SK-N-SH (cell line): ENCODE results near the gene CSRNP2. TPM values are rescaled to one million over a fixed set of nuclear protein-coding genes. Genes with fewer than 3 reads are reported as not detected.

Experiments
- CTCF ChIA-PET: fragments of 300-600, 350-600 bp; formaldehyde crosslinking; extraction: SDS; loops from one replicate; lab custom pipeline; 2021; lab: Yijun Ruan, JAX
- POLR2A ChIA-PET: fragments of 350-600 bp; sonication (Branson Sonifier 250); formaldehyde crosslinking; extraction: SDS; loops from one replicate; lab custom pipeline; 2020; ENCODE audit warnings: antibody characterized with exemption, inconsistent platforms; lab: Yijun Ruan, JAX
- DNase-seq: peaks from one replicate; pipeline ENCODE4 v3.0.0; 2012
- H2AFZ ChIP-seq: fragments of 200-600 bp; sonication (generic); 2 replicates; pipeline ENCODE4 v1.8.1; 2016; ENCODE audit warnings: antibody characterized with exemption, mild to moderate bottlenecking, low read depth
- H3F3A ChIP-seq: fragments of 200-600 bp; sonication (generic); replicated peaks from 2 replicates; pipeline ENCODE3; 2016; ENCODE audit warnings: antibody characterized with exemption, mild to moderate bottlenecking; ENCODE audit not compliant: insufficient read depth
- H3K27ac ChIP-seq, 2 experiments: fragments of 200-500 bp in 1 of 2; fragments of 200-600 bp in 1 of 2; sonication (Bioruptor generic) in 1 of 2; sonication (generic), shearing (Covaris generic) in 1 of 2; 2 replicates each; pipeline versions ENCODE4 v1.5.1 to v1.6.1; 2014 to 2016; ENCODE audit warnings: low read depth in 2 of 2, inconsistent platforms in 1 of 2, low read length in 1 of 2, mild to moderate bottlenecking in 1 of 2, mixed read lengths in 1 of 2
- H3K27me3 ChIP-seq: fragments of 200-600 bp; sonication (generic), shearing (Covaris generic); 2 replicates; pipeline ENCODE4 v1.6.1; 2016; ENCODE audit warnings: mixed run types; ENCODE audit not compliant: insufficient read depth
- H3K36me3 ChIP-seq, 2 experiments: fragments of 200-500 bp in 1 of 2; fragments of 200-600 bp in 1 of 2; sonication (Bioruptor generic) in 1 of 2; sonication (generic) in 1 of 2; replicated peaks in 1 of 2; 2 replicates each; pipeline versions ENCODE3 to v1.5.1; 2014 to 2016; ENCODE audit warnings: low read length in 1 of 2, mild to moderate bottlenecking in 1 of 2; ENCODE audit not compliant: insufficient read depth in 2 of 2, control insufficient read depth in 1 of 2
- H3K4me1 ChIP-seq, 2 experiments: fragments of 200-500 bp in 1 of 2; fragments of 200-600 bp in 1 of 2; sonication (Bioruptor generic) in 1 of 2; sonication (generic), shearing (Covaris generic) in 1 of 2; 2 replicates each; pipeline versions ENCODE4 v1.5.1 to v1.6.1; 2014 to 2016; ENCODE audit warnings: low read depth in 1 of 2, low read length in 1 of 2, mixed run types in 1 of 2; ENCODE audit not compliant: insufficient read depth in 2 of 2, control insufficient read depth in 1 of 2
- H3K4me2 ChIP-seq: fragments of 200-600 bp; sonication (generic), shearing (Covaris generic); 2 replicates; pipeline ENCODE4 v1.6.1; 2017; ENCODE audit warnings: mixed run types
- H3K4me3 ChIP-seq, 2 experiments: fragments of 200-500 bp in 1 of 2; fragments of 200-600 bp in 1 of 2; sonication (Bioruptor generic) in 1 of 2; sonication (generic), shearing (Covaris generic) in 1 of 2; 2 replicates each; pipeline versions ENCODE4 v1.5.1 to v1.8.1; 2014 to 2016; ENCODE audit warnings: low read depth in 2 of 2, inconsistent platforms in 1 of 2, low read length in 1 of 2, mild to moderate bottlenecking in 1 of 2, mixed read lengths in 1 of 2, moderate library complexity in 1 of 2
- H3K79me2 ChIP-seq: fragments of 200-600 bp; sonication (generic); 2 replicates; pipeline ENCODE4 v1.8.1; 2017; ENCODE audit warnings: mild to moderate bottlenecking; ENCODE audit not compliant: insufficient read depth
- H3K9ac ChIP-seq: fragments of 200-600 bp; sonication (generic); 2 replicates; pipeline ENCODE4 v1.6.1; 2017; ENCODE audit warnings: mixed run types
- H3K9me2 ChIP-seq: fragments of 200-600 bp; sonication (generic); 2 replicates; pipeline ENCODE4 v1.6.1; 2017; ENCODE audit warnings: mixed run types
- H3K9me3 ChIP-seq: fragments of 200-600 bp; sonication (generic); 2 replicates; pipeline ENCODE4 v1.6.1; 2017; ENCODE audit warnings: mixed run types, mild to moderate bottlenecking, moderate library complexity
- H4K20me1 ChIP-seq: fragments of 200-600 bp; sonication (generic); 2 replicates; pipeline ENCODE4 v1.6.1; 2017; ENCODE audit warnings: mild to moderate bottlenecking, mixed run types; ENCODE audit not compliant: insufficient read depth
- CHD2 ChIP-seq: fragments of 150-350 bp; IDR thresholded peaks from 2 replicates; pipeline ENCODE4 v1.6.1; 2018; ENCODE audit warnings: low read length; ENCODE audit not compliant: partially characterized antibody
- EZH2phosphoT487 ChIP-seq: fragments of 200-600 bp; sonication (generic); IDR thresholded peaks from 2 replicates; pipeline ENCODE4 v1.6.1; 2017; ENCODE audit warnings: low read depth, mixed run types, mild to moderate bottlenecking, antibody characterized with exemption, moderate library complexity, borderline replicate concordance
- GABPA ChIP-seq: IDR thresholded peaks from 2 replicates; pipeline ENCODE4 v1.4.0; 2012; ENCODE audit warnings: low read depth, mild to moderate bottlenecking
- GATA2 ChIP-seq: sonication (generic); formaldehyde crosslinking; IDR thresholded peaks from 2 replicates; pipeline ENCODE4 v1.5.0; 2020; ENCODE audit warnings: mild to moderate bottlenecking, missing genetic modification reagents
- MEF2A ChIP-seq: IDR thresholded peaks from 2 replicates; pipeline ENCODE4 v1.4.0; 2012; ENCODE audit warnings: low read depth, borderline replicate concordance
- NRF1 ChIP-seq: IDR thresholded peaks from 2 replicates; pipeline ENCODE4 v1.6.1; 2012; ENCODE audit warnings: low read depth, mild to moderate bottlenecking, low read length
- RCOR1 ChIP-seq: fragments of 150-350 bp; IDR thresholded peaks from 2 replicates; pipeline ENCODE4 v1.6.1; 2017; ENCODE audit warnings: antibody characterized with exemption, low read length
- RXRA ChIP-seq: IDR thresholded peaks from 2 replicates; pipeline ENCODE4 v1.4.0; 2012; ENCODE audit warnings: low read depth, mild to moderate bottlenecking, borderline replicate concordance
- SIN3A ChIP-seq: IDR thresholded peaks from 2 replicates; pipeline ENCODE4 v1.6.1; 2012; ENCODE audit warnings: low read depth, mild to moderate bottlenecking, low read length, moderate library complexity, borderline replicate concordance
- SMC3 ChIP-seq: IDR thresholded peaks from 2 replicates; pipeline ENCODE4 v1.6.1; 2012; ENCODE audit warnings: low read depth, low read length, improper control_type of control experiment
- TCF12 ChIP-seq: IDR thresholded peaks from 2 replicates; pipeline ENCODE4 v1.4.0; 2012
- YY1 ChIP-seq: IDR thresholded peaks from 2 replicates; pipeline ENCODE4 v1.4.0; 2012; ENCODE audit warnings: low read depth, mild to moderate bottlenecking
- WGBS: methylation state at CpG from one replicate; pipeline ENCODE4 v1.1.6; 2017; ENCODE audit warnings: low lambda C conversion rate; 5-methylcytosine and 5-hydroxymethylcytosine counted together
- polyA plus RNA-seq, 3 experiments: library from polyadenylated mRNA; depleted of rRNA; stranded (reverse); fragments of >200 nt; gene quantifications; 2 replicates each; pipeline ENCODE4 v1.2.3, GENCODE V29; 2012
- TF ChIP-seq, protein P1 (sequence below): IDR thresholded peaks from 2 replicates; pipeline ENCODE4 v1.4.0; 2012; ENCODE audit warnings: low read depth, borderline replicate concordance
- TF ChIP-seq, protein P2 (sequence below): IDR thresholded peaks from 2 replicates; pipeline ENCODE4 v1.4.0; 2012; ENCODE audit warnings: low read depth, borderline replicate concordance
- TF ChIP-seq, protein P3 (sequence below): IDR thresholded peaks from 2 replicates; pipeline ENCODE4; 2012
- TF ChIP-seq, protein P4 (sequence below): fragments of 200-600 bp; sonication (generic); IDR thresholded peaks from 2 replicates; pipeline ENCODE4 v1.6.1; 2017; ENCODE audit warnings: antibody characterized with exemption, mild to moderate bottlenecking, moderate library complexity

CSRNP2 gene
- polyA plus RNA-seq, 1 of the 3 experiments (the other 2 are of a cell fraction) = 18.7 TPM

DNA sequence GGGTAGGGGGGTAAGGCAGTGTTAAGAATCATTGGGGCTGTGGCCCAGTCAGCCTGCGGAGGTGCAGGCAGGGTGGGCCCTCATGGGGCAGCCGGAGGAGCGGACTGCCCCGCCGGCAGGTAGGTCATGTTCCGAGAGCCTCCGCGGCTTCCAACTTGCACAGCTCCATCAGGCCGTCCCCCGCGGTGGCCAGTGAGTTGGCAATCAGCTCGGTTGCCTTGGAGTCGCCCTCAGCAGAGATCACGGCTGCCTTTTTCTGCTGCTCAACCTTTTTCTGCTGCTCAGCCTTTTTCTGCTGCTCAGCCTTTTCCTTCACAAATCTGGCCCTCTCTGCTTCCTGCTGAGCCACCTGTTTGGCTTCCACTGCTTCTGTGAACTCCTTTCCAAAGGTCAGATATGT lies 41.1 kb upstream of the CSRNP2 start:
- POLR2A ChIA-PET = no interaction called here

DNA sequence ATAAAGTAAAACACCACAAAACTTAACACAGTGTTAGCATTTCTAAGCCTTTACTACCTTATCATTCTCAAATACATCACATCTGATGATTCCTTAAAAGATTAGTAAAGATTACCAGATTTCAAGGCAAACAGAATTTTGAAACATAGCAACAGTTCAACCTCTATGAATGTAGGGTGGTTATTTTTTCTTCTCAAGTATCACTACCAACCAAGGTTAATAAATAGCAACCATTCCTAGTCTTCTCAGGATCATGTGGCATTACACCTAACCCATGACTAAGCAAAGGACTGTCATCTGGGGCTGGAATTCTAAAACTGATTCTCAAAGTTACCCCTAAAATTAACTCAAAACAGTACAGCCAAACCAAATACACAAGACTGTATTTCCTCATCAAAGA lies 39.4 kb upstream of the CSRNP2 start:
- TF ChIP-seq, protein P1, sequence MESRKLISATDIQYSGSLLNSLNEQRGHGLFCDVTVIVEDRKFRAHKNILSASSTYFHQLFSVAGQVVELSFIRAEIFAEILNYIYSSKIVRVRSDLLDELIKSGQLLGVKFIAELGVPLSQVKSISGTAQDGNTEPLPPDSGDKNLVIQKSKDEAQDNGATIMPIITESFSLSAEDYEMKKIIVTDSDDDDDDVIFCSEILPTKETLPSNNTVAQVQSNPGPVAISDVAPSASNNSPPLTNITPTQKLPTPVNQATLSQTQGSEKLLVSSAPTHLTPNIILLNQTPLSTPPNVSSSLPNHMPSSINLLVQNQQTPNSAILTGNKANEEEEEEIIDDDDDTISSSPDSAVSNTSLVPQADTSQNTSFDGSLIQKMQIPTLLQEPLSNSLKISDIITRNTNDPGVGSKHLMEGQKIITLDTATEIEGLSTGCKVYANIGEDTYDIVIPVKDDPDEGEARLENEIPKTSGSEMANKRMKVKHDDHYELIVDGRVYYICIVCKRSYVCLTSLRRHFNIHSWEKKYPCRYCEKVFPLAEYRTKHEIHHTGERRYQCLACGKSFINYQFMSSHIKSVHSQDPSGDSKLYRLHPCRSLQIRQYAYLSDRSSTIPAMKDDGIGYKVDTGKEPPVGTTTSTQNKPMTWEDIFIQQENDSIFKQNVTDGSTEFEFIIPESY = no peak
- TF ChIP-seq RXRA (no peak), RCOR1 (no peak), SIN3A (no peak), GABPA (no peak), EZH2phosphoT487 (no peak), TCF12 (no peak), MEF2A (no peak), YY1 (no peak), CHD2 (no peak), SMC3 (no peak)
- TF ChIP-seq, protein P2, sequence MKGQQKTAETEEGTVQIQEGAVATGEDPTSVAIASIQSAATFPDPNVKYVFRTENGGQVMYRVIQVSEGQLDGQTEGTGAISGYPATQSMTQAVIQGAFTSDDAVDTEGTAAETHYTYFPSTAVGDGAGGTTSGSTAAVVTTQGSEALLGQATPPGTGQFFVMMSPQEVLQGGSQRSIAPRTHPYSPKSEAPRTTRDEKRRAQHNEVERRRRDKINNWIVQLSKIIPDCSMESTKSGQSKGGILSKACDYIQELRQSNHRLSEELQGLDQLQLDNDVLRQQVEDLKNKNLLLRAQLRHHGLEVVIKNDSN = no peak
- TF ChIP-seq, protein P3, sequence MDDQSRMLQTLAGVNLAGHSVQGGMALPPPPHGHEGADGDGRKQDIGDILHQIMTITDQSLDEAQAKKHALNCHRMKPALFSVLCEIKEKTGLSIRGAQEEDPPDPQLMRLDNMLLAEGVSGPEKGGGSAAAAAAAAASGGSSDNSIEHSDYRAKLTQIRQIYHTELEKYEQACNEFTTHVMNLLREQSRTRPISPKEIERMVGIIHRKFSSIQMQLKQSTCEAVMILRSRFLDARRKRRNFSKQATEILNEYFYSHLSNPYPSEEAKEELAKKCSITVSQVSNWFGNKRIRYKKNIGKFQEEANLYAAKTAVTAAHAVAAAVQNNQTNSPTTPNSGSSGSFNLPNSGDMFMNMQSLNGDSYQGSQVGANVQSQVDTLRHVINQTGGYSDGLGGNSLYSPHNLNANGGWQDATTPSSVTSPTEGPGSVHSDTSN = no peak
- TF ChIP-seq, protein P4, sequence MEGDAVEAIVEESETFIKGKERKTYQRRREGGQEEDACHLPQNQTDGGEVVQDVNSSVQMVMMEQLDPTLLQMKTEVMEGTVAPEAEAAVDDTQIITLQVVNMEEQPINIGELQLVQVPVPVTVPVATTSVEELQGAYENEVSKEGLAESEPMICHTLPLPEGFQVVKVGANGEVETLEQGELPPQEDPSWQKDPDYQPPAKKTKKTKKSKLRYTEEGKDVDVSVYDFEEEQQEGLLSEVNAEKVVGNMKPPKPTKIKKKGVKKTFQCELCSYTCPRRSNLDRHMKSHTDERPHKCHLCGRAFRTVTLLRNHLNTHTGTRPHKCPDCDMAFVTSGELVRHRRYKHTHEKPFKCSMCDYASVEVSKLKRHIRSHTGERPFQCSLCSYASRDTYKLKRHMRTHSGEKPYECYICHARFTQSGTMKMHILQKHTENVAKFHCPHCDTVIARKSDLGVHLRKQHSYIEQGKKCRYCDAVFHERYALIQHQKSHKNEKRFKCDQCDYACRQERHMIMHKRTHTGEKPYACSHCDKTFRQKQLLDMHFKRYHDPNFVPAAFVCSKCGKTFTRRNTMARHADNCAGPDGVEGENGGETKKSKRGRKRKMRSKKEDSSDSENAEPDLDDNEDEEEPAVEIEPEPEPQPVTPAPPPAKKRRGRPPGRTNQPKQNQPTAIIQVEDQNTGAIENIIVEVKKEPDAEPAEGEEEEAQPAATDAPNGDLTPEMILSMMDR = no peak
- no peaks in the 10 kb centered on the region for H3K9me3 ChIP-seq
- H3K9ac ChIP-seq = no peak overlapping the region
- no peaks in the 10 kb centered on the region for H3K9me2 ChIP-seq
- DNase-seq = no peak
- H3K4me2 ChIP-seq = no peak overlapping the region
- peaks cover 0 to 9% of the 10 kb centered on the region in 2 experiments; a peak in 2 of 4 replicates for H3K4me1 ChIP-seq
- H3F3A ChIP-seq = peaks cover 16% of the 10 kb centered on the region
- no peak overlapping the region for H3K27ac ChIP-seq
- ChIA-PET CTCF (no interaction called here), POLR2A (no interaction called here)
- peaks cover 3 to 14% of the 10 kb centered on the region in 2 experiments for H3K36me3 ChIP-seq
- H2AFZ ChIP-seq = no peak overlapping the region
- H3K79me2 ChIP-seq = peaks cover 20% of the 10 kb centered on the region
- H4K20me1 ChIP-seq = peaks cover 4% of the 10 kb centered on the region; the same call in 1 of the 2 replicates
- H3K27me3 ChIP-seq = no peaks in the 10 kb centered on the region
- H3K4me3 ChIP-seq = no peak overlapping the region

More for the DNA sequence above, 41.1 kb upstream of the CSRNP2 start:
- no peak overlapping the region for H2AFZ ChIP-seq
- H3K4me3 ChIP-seq = no peak overlapping the region
- CTCF ChIA-PET = no interaction called here
- H3K9ac ChIP-seq = no peak overlapping the region
- peaks cover 27% of the 10 kb centered on the region for H3K79me2 ChIP-seq
- whole genome bisulfite sequencing = 96% methylated on average over 12 of the region's 14 CpGs
- no peaks in the 10 kb centered on the region for H3K9me2 ChIP-seq
- no peaks in the 10 kb centered on the region for H3K27me3 ChIP-seq
- TF ChIP-seq, protein P4 = no peak
- TF ChIP-seq NRF1 (no peak), SMC3 (no peak), GABPA (no peak), GATA2 (CRISPR knock-in tag) (no peak)
- H4K20me1 ChIP-seq = peaks cover 4% of the 10 kb centered on the region; the same call in 1 of the 2 replicates
- no peak overlapping the region for H3K4me2 ChIP-seq
- no peaks in the 10 kb centered on the region for H3K9me3 ChIP-seq
- H3K36me3 ChIP-seq = peaks cover 3 to 6% of the 10 kb centered on the region in 2 experiments
- no peak for DNase-seq
- peaks cover 0 to 9% of the 10 kb centered on the region in 2 experiments; a peak in 2 of 4 replicates for H3K4me1 ChIP-seq
- no peak overlapping the region for H3K27ac ChIP-seq
- H3F3A ChIP-seq = peaks cover 10% of the 10 kb centered on the region
